ENCODE data around the gene CTDP1.
"Not testable (repeated sequence)": the region's sequence is repeated elsewhere in the genome, so short reads cannot be mapped to it uniquely, and the experiment has no call there.

CTDP1 gene

DNA sequence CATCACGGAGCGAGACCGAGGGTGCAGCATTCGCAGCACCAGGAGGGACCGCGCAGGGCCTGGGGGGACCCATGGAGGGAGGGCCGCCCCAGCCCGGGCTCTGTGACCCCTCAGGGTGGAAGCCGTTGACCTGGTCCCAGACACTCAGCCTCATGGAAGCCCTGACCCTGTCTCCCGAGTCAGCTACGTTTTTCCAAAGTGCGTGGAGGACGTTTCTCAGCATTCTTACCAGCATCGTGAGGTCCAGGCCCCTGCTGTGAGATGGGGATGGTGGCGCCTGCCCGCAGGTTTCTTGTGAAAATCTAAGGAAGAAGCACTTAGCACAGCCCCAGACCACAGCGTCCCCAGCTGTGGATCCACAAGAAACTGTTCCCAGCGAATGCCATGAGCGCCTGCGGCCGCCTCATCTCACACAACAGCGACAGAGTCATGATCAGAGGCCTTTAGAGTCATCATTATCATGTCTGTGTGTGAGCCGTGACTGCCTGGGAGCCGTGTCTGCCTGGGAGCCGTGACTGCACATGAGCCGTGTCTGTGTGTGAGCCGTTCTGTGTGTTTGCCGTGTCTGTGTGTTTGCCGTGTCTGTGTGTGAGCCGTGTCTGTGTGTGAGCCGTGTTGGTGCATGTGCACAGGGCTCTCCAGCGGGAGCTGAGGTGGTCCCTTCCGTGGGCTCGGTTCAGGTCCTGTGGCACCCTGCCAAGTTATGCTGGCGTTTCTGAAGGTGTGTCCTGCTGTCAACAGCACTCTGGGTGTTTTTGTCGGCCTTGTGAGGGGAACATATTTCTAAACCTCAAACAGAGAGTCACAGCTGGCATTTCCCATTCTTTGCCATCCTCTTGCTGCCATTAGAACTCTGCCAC, 68.9 kb downstream of the CTDP1 start:
- DNase-seq = no peak

DNA sequence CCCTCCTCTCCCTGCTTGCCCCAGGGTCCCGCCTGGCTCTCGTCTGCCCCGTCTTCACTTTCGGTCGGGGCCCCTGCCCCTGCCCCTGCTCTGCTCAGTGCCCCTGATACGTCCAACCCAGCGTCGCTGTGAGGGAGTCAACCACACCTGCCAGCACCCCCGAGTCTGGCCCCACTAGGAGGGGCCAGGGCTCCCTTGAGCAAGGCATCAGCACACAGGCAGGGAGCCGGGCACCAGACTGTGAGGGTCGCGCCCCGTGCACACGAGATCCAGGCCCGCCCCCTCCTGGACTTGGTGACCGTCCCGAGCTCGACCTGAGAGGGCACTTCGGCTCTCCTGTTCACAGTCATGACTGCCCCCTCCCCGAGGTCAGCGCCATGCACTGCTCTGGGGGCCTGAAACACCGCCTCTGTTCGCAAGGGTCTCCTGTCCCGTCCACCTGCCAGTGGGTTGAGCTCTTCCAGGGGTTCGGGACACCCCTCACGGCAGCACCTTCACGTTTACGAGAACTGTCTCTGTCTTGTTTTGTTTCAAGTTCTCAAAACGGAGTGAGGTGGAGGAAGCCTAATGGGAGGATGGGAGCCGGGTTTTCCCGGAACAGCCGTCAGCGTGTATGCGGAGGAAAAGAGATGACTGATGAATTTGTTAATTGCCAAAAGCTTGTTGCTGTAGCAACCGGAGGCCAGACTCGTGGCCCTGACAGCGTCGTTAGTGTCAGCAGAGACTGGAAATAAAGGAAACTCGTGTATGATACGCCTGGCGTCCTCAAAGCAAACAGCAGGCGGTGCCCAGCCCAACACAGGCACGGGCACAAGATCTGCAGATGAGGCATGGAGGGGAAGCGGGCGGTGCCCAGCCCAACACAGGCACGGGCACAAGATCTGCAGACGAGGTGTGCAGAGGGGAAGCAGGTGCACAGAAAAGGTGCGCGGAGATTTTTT, 69.9 kb downstream of the CTDP1 start:
- DNase-seq = no peak

DNA sequence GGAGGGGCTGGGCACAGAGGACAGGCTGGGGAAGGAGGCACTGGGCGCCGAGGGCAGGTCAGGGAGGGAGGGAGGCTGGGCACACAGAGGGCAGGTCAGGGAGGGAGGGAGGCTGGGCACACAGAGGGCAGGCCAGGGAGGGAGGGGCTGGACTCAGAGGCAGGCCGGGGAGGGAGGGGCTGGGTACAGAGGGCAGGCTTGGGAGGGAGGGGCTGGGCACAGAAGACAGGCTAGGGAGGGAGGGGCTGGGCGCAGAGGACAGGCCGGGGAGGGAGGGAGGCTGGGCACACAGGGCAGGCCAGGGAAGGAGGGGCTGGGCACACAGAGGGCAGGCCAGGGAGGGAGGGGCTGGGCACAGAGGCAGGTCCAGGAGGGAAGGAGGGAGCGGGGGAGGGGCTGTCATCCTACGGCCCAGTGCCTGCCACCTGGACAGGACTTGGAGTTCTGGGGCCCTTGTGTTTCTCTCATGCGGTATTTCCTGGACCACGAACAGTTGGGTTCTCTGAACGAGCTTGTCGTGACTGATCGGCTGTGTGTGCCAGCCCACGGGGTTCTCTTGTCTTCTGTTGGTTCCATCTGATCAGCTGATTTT, 71.5 kb downstream of the CTDP1 start:
- DNase-seq = no peak

DNA sequence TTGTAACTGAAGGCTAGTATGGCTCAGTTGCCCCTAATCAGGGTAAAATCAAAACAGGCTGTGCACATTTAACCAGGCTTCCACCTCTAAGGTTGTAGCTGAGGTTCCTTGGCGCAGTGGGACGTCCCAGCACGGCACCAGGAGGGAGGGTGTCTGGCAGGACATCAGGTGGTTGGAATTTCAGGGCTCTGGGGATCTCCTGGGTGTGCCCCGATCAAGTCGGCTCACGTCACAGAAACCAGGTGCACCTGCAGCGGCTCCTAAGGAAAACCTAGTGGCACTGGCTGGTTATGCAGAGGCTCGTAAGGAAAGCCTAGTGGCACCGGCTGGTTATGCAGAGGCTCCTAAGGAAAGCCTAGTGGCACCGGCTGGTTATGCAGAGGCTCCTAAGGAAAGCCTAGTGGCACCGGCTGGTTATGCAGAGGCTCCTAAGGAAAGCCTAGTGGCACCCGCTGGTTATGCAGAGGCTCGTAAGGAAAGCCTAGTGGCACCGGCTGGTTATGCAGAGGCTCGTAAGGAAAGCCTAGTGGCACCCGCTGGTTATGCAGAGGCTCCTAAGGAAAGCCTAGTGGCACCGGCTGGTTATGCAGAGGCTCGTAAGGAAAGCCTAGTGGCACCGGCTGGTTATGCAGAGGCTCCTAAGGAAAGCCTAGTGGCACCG, 72.4 kb downstream of the CTDP1 start:
- not testable (repeated sequence) for DNase-seq

DNA sequence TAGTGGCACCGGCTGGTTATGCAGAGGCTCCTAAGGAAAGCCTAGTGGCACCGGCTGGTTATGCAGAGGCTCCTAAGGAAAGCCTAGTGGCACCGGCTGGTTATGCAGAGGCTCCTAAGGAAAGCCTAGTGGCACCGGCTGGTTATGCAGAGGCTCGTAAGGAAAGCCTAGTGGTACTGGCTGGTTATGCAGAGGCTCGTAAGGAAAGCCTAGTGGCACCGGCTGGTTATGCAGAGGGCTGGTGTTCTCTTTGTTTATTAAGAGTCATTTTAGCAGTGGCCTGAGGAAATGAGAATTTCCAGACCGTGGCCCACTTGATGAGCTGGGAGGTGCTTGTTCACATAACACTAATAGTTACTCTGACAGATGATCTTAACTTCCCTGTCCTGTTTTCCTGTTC, 73.3 kb downstream of the CTDP1 start:
- DNase-seq = not testable (repeated sequence)

DNA sequence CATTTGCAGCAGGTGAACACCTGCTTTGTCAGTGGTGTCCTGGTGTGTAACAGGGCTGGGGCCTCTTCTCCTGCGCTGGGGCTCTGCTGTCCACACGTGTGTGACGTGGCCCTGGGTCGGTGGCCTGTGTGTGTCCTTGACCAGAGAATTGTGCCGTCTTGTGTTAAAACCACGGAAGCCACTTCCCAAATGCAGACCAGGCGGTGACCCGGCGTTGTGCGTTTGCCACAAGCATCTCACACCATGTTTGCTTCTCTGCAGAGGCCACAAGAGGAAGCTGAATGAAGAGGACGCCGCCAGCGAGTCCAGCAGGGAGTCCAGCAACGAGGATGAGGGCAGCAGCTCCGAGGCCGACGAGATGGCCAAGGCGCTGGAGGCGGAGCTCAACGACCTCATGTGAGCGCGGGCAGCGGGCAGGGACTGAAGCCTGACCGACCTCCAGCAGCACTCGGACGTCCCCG, 73.8 kb downstream of the CTDP1 start:
- DNase-seq = no peak

DNA sequence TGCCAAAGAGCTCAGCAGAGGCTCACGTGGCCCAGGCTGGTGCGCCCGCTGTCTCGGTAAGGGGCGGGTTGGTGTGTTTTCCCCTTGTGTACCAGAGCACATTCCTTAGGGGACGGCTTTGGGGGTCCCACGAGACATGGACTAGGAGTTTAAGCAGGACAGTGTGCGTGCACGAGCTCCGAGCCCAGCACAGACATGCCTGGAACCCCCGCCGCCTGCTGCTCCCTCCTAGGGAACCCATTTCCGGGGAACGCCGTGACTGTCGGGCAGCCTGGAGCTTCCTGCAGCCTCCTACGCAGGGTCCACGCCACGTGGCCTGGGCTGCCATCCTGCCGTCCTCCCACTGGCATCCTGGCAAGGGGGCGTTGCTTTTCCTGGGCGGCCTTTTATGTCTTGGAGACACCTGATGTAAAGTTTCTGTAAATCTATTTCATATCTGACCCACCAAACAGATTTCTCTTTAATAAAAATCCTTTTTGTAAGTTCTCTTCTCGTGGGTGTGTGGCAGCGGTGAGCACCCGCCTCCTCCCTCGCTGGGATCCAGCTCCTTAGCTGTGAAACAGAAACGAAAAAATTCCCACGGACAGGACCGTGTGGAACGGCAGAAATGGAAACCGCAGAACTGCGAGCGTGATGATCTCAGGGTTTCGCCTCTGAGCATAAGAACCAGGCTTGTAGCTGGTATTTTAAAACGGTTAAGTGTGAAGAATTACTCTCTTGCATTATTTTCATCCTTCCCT, 74.6 kb downstream of the CTDP1 start:
- no peak for DNase-seq

DNA sequence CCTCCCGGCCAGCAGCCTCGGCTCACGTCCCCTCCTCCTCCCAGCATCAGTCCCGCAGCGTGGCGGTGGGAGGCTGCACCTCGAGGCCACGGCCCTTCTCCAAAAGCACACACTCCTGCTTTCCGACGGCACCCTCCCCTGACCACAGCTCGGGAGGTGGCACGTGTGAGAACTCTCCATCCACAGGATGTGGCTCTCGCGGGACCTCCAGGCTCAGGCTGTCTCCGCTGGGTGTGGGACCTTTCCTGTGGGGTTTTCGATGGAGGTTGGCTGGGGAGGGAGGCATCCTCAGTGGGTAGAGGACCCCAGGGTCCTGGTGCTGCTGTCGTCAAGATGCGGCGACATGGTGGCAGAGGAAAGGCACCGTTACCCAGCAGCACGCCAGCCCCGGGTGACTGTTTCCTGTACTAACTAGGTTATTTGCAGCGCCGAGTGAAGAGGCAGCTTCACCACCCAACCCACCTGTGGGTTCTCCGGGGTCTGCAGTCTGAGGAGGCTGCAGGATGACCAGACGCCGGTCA, 75.3 kb downstream of the CTDP1 start:
- DNase-seq = no peak

DNA sequence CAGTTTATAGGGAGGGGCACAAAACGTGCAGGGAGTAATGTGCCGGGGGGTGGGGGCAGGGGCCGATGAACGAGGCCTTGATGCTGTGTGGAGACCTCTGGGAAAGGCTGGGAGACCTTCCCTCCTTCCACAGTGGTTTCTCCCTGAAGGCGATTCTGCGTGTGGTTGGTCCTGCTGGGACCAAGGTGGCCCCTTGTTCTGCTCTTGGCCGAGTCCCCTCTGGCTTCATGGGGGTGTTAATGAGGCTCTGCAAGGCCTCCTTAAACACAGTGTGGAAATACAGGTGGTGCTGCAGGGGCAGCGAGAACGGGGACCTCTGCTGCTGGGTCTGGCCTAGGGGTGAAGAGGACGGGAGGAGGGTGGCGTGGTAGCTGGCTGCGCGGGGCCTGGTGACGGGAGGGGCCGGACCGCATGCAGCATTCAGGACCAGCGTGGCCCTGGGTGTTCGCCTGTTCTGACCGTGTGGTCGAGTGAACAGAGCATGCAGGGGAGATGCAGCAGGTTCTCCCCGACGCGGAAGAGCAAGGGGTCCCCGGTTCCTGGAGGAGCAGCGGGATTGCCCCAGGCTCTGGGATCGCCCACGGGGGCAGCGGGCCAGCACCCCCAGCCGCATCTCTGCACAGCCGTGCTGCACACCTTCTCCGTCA, 76.0 kb downstream of the CTDP1 start:
- no peak for DNase-seq

DNA sequence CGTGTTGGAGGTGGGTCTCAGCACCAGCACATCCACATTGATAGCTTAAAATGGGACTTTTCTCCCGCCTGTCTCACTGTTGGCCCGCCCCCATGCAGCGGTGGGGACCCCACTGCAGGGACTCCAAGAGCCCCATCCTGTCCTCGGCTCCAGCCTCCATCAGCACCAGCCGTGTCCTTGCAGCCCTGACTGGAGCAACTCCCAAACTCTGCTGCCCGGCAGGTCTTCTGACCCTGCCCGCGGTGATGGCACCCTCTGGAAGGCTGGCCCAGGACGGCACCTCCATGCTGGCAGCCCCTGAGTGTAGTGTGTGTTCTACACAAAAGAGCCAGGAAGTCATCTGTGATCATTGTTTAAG, 76.5 kb downstream of the CTDP1 start:
- no peak for DNase-seq

DNA sequence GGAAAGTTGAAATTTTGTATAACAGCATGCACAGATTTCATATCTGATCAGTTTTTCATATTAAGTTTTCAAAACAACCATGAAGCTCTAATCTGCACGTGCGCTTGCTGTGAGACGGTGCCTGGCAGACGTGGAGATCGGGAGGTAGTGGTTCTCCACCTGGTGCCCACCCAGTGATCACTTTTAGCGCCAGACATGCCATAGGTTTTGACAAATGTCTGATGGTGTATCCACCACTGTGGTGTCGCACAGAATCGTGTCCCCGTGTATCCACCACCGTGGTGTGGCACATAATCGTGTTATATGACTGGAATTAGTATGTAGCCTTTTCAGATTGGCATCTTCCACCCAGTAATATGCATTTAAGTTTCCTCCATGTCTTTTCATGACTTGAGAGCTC, 77.2 kb downstream of the CTDP1 start:
- no peak for DNase-seq

DNA sequence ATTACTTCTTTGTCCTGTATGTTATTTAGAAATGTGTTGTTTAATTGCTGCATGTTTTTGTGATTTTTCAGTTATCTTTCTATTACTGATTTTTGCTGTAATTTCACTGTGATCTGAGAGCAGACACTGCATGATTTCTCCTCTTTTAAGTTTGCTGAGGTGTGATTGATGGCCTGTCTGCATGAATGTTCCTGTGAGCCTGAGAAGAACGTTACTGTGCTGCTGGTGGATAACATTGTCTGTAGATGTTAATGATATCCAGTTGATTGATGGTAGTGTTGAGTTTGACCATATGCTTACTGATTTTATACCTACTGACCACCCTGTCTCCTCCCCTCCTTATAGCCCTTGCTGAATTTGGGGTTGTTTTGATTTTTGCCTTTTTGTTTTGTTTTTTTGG, 80.7 kb downstream of the CTDP1 start:
- DNase-seq = no peak

DNA sequence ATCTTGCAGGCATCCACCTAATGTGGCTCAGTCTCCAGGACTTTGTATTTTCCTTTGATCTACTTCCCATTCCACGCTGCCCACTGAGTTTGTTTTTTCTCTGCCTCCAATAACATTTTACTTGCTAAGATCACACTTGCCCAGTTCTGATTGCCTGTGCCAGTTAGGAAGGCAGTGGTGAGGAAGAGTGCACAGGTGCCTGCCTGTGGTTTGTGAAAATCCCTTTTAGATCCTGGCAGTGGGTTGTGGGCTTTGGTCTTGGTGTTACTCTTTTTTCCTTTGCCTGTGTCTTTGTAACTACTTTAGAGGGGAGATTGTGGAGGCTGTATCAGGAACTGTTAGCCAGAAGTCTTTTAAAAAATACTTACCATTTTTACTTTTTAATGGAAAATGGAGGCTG, 81.3 kb downstream of the CTDP1 start:
- DNase-seq = no peak

DNA sequence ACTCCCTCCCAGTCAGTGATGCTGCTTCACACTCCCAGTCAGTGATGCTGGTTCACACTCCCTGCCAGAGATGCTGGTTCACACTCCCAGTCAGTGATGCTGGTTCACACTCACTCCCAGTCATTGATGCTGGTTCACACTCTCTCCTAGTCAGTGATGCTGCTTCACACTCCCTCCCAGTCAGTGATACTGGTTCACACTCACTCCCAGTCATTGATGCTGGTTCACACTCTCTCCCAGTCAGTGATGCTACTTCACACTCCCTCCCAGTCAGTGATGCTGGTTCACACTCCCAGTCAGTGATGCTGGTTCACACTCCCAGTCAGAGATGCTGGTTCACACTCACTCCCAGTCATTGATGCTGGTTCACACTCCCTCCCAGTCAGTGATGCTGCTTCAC, 83.8 kb downstream of the CTDP1 start:
- DNase-seq = no peak

DNA sequence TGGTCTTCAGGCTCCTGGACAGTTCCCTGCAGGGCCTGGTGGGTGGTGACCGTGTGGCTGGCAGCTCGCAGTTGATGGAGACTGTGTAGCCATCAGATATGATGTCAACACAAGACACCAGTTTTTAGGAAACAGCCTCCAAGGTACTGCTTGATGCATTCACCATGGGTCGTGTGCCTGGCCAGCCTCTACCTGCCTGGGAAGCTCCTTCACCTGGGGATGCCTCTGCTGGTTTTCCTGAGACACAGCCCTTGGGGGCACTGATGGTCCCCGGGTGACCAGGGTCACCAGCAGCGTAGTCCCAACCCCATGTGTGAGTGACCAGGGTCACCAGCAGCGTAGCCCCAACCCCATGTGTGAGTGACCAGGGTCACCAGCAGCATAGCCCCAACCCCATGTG, 84.5 kb downstream of the CTDP1 start:
- no peak for DNase-seq

DNA sequence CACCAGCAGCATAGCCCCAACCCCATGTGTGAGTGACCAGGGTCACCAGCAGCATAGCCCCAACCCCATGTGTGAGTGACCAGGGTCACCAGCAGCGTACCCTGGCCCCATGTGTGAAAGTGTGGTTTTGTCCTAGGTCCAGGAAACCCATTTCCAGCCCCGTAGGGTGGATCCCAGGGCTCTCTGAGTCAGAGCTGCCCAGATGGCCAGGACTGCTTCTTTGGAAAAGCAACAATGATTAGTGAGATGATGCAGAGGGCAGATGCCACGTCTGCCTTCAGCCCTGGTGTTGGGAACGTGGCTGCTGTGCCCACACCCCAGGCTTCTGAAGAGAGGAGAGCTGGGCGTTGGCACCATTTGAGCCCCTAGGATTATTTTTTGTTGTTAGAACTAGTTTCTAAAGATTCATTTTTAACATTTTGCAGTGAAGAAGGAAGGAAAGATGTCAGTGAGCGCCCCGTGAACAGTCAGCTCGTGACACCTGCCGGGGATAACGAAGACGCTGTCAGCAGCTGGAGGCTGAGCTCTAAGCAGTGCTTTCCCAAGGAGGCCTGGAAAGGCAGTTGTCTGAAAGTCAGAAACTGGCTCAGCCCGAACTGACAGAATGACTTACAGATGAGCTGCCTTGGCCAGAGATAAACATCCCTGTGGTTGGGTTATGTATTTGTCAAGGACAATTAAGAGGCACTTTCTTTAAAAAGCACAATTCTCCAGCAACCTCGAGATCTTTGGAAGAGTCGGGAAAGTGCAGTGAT, 86.1 kb downstream of the CTDP1 start:
- DNase-seq = no peak

DNA sequence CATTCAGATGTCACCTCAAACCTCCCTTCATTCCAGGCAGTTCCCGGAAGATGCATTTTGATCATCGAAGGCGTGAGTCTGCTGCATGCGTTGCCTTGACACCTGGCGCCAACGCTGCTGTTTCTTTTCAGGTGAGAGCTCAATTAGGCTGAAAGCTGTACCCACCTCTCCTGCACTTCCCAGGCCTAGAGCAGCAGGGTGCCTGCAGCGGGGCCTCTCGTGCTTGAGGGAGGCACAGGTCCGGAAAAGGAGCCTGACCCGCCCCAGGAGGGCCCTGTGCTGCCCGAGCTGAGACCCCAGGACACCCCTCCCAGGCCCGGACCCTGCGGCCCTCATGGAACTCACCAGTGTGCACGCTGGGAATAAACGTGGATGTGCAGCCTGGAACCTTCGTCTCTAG, 86.7 kb downstream of the CTDP1 start:
- no peak for DNase-seq

DNA sequence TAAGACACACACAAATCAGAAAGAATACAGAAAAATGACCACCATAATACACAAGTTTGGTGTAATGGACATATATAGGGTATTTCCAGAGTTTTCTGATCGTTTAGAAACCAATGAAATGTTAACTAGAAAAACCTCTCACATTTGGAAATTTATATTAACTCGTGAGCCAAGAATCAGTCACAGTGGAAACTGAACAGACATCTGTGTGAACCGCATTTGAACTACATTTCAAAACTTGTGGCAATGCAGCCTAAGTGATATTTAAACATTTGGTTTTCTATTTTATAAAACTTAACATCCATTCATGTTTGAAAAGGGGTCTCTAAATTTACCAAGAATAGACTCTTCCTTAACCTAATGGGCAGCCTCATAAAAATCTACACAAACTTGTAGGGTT, 89.1 kb downstream of the CTDP1 start:
- DNase-seq = no peak

DNA sequence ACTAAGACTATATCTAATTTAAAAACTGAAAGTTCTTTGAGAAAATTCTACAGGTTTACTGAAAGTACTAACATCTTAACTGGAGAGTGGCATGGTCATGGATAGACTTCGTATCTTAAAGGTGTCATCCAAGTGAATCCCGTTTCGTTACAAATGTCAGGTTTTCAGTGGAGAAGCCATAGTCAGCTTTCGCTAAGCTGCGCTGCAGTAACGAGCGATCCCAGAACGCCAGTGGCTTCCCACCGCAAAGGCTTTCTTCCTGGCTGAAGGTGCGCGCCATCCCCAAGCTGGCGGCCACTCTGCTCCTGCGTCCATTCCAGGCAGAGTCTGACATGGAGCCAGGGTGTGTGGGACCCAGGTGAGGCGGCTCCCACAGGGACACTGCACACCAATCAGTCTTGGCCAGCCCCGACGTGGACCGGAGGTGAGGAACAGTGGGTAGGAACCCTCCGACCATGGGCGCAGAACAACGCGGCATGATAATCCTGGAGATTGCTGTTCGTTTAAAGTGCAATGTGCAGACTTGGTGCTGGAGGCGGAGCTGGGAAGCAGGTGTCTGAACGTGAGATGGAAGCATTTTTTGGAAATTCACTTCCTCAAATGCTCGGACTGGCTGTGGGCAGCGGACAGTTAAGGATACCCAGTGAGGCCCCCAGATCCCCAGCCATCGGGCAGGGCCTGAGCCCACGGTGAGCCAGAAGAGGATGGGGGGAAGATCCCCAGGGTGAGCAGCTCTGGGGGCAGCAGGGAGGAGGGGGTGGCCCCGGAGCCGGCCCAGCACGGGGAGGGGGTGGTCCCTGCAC, 90.3 kb downstream of the CTDP1 start:
- DNase-seq = no peak

DNA sequence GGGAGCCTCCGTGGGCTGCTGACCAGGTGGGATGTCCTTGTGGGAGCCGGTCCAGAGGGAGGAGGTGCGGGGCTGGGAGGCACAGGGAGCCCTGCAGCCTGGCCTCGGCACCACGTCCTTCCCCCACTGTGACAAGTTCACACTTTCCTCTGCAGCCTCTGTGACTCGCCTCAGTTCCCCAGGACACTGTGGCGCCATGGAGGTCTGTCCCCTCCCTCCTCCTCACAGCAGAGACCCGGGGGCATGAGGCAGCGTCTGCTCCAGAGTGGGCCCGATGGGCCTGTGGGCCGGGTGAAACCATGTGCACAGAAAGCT, 90.9 kb downstream of the CTDP1 start:
- no peak for DNase-seq
